Sigmoid colon (tissue), 4 donors: ENCODE results near the gene PPP1R7.

Source experiments
- CTCF ChIP-seq, 4 experiments: fragments of 450-650 bp in 3 of 4; fragments of 200-600 bp in 1 of 4; IDR thresholded peaks; one replicate each; pipeline ENCODE4 v1.5.1; 2016 to 2019; ENCODE audit warnings: antibody characterized with exemption in 4 of 4, mild to moderate bottlenecking in 3 of 4, moderate library complexity in 2 of 4
- EP300 ChIP-seq, 4 donors: sonication (generic); formaldehyde crosslinking; IDR thresholded peaks; one replicate each; pipeline ENCODE4 v1.6.1; 2017; ENCODE audit warnings: antibody characterized with exemption in 4 of 4
- POLR2A ChIP-seq, 2 donors: fragments of 450-650 bp; IDR thresholded peaks; one replicate each; pipeline ENCODE4 v1.6.1; 2016; ENCODE audit warnings: antibody characterized with exemption in 2 of 2, mild to moderate bottlenecking in 2 of 2, moderate library complexity in 2 of 2

DNA sequence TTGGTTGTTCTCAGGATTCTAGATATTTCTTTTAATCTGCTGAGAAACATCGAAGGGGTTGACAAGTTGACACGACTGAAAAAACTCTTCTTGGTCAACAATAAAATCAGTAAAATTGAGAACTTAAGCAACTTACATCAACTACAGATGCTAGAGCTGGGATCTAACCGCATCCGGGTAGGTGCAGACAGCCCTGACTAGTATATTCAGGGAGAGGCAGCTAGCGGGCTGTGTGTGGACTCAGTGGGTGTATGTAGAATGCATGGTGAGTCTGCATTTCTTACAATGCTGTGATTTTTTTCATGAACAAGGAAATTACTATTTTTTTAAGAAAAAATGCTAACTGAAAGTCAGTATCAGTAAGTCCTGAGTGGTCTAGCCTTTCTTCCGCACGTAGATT, 10.1 kb downstream of the PPP1R7 start:
- TF ChIP-seq CTCF (IDR thresholded peaks at IDR 0.05) (no peak), EP300 (IDR thresholded peaks at IDR 0.05) (no peak), POLR2A (IDR thresholded peaks at IDR 0.05) (no peak)
